Liver (tissue), 9 donors: ENCODE measurements around the gene CCDC92. TPM values are rescaled to one million over a fixed set of nuclear protein-coding genes. Genes with fewer than 3 reads are reported as not detected.

Experiments
- DNase-seq: peaks from one replicate; pipeline ENCODE4 v3.0.0-alpha.2; 2017; ENCODE audit warnings: low spot score
- H3K27ac ChIP-seq, 2 donors: one replicate each; pipeline ENCODE4 v1.7.0; 2013; ENCODE audit warnings: inconsistent platforms in 2 of 2, low read length in 2 of 2, control low read depth in 1 of 2, low read depth in 1 of 2, mild to moderate bottlenecking in 1 of 2
- H3K27me3 ChIP-seq, 4 donors: one replicate each; pipeline versions ENCODE4 v1.6.1 to v1.7.0; 2013; ENCODE audit warnings: low read length in 3 of 4, inconsistent platforms in 1 of 4, mild to moderate bottlenecking in 1 of 4, moderate library complexity in 1 of 4; ENCODE audit not compliant: control insufficient read depth in 4 of 4, insufficient read depth in 4 of 4
- H3K36me3 ChIP-seq, 4 donors: one replicate each; pipeline versions ENCODE4 v1.6.1 to v1.7.0; 2013; ENCODE audit warnings: low read length in 3 of 4, mild to moderate bottlenecking in 3 of 4, low read depth in 1 of 4, moderate library complexity in 1 of 4; ENCODE audit not compliant: control insufficient read depth in 4 of 4, insufficient read depth in 3 of 4
- H3K4me1 ChIP-seq, 4 donors: one replicate each; pipeline versions ENCODE4 v1.6.1 to v1.7.0; 2013; ENCODE audit warnings: low read length in 3 of 4, mild to moderate bottlenecking in 3 of 4, moderate library complexity in 1 of 4; ENCODE audit not compliant: control insufficient read depth in 4 of 4, insufficient read depth in 4 of 4
- H3K4me3 ChIP-seq, 3 donors: one replicate each; pipeline versions ENCODE4 v1.6.1 to v1.7.0; 2013; ENCODE audit warnings: low read length in 3 of 3, control low read depth in 1 of 3, low read depth in 1 of 3, mild to moderate bottlenecking in 1 of 3
- H3K9ac ChIP-seq, 2 donors: one replicate each; pipeline ENCODE4 v1.7.0; 2013; ENCODE audit warnings: low read length in 2 of 2, mild to moderate bottlenecking in 2 of 2, moderate library complexity in 2 of 2, control low read depth in 1 of 2, low read depth in 1 of 2
- H3K9me3 ChIP-seq, 4 donors: one replicate each; pipeline versions ENCODE4 v1.6.1 to v1.7.0; 2013; ENCODE audit warnings: low read length in 3 of 4; ENCODE audit not compliant: control insufficient read depth in 4 of 4
- ATF3 ChIP-seq: IDR thresholded peaks from 2 replicates; pipeline ENCODE4 v1.6.1; 2016; ENCODE audit warnings: antibody characterized with exemption
- CTCF ChIP-seq: fragments of 150-350 bp; IDR thresholded peaks from 2 replicates; pipeline ENCODE4 v1.5.1; 2017; ENCODE audit warnings: improper control_type of control experiment, low read depth, low read length; ENCODE audit not compliant: missing input control
- EGR1 ChIP-seq, 2 donors: IDR thresholded peaks; 2 replicates each; pipeline ENCODE4 v1.6.1; 2016 to 2018; ENCODE audit warnings: antibody characterized with exemption in 2 of 2, low read depth in 2 of 2
- FOXA1 ChIP-seq: IDR thresholded peaks from 2 replicates; pipeline ENCODE4 v1.6.1; 2016; ENCODE audit warnings: antibody characterized with exemption
- FOXA2 ChIP-seq: IDR thresholded peaks from 2 replicates; pipeline ENCODE4 v1.6.1; 2016; ENCODE audit warnings: antibody characterized with exemption
- GABPA ChIP-seq, 2 donors: IDR thresholded peaks in 1 of 2; conservative IDR thresholded peaks in 1 of 2; 2 replicates each; pipeline ENCODE4 v1.6.1; 2016; ENCODE audit warnings: antibody characterized with exemption in 2 of 2, mild to moderate bottlenecking in 1 of 2, moderate library complexity in 1 of 2
- HNF4A ChIP-seq, 2 donors: conservative IDR thresholded peaks; 2 replicates each; pipeline ENCODE4 v1.6.1; 2016; ENCODE audit warnings: antibody characterized with exemption in 2 of 2, mild to moderate bottlenecking in 2 of 2
- HNF4G ChIP-seq: IDR thresholded peaks from 2 replicates; pipeline ENCODE4 v1.6.1; 2016; ENCODE audit warnings: antibody characterized with exemption
- JUND ChIP-seq, 2 donors: IDR thresholded peaks; 2 replicates each; pipeline ENCODE4 v1.6.1; 2016; ENCODE audit warnings: antibody characterized with exemption in 2 of 2
- NR2F2 ChIP-seq: IDR thresholded peaks from 2 replicates; pipeline ENCODE4 v1.6.1; 2016; ENCODE audit warnings: antibody characterized with exemption
- REST ChIP-seq: IDR thresholded peaks from 2 replicates; pipeline ENCODE4 v1.6.1; 2016; ENCODE audit warnings: antibody characterized with exemption, mild to moderate bottlenecking
- RXRA ChIP-seq, 2 donors: IDR thresholded peaks; 2 replicates each; pipeline ENCODE4 v1.6.1; 2017 to 2018; ENCODE audit warnings: antibody characterized with exemption in 2 of 2, mild to moderate bottlenecking in 1 of 2
- SP1 ChIP-seq: IDR thresholded peaks from 2 replicates; pipeline ENCODE4 v1.6.1; 2018; ENCODE audit warnings: antibody characterized with exemption, mild to moderate bottlenecking
- TAF1 ChIP-seq: conservative IDR thresholded peaks from 2 replicates; pipeline ENCODE4 v1.6.1; 2016; ENCODE audit warnings: antibody characterized with exemption, mild to moderate bottlenecking
- ZBTB33 ChIP-seq: IDR thresholded peaks from 2 replicates; pipeline ENCODE4 v1.6.1; 2016; ENCODE audit warnings: antibody characterized with exemption
- WGBS: extraction: QIAGEN DNeasy Blood & Tissue Kit; methylation state at CpG from one replicate; pipeline ENCODE4 v1.1.7; 2013; 5-methylcytosine and 5-hydroxymethylcytosine counted together
- polyA plus RNA-seq, 2 donors: library from polyadenylated mRNA; stranded (reverse) in 1 of 2; unstranded in 1 of 2; fragments of 200-250 nt in 1 of 2; fragments of >200 nt in 1 of 2; fragmentation: Nextera tagmentation in 1 of 2; extraction: Ambion mirVana in 1 of 2; gene quantifications; one replicate each; pipeline versions ENCODE4 v1.2.1 to v1.2.3, GENCODE V29; 2013 to 2015
- total RNA-seq, 2 donors: library from RNA; depleted of rRNA; stranded (reverse); fragments of >200 nt; gene quantifications; one replicate each; pipeline ENCODE4 v1.2.3, GENCODE V29; 2014
- donor health status: healthy.
- donor health status: healthy.
- donor health status: healthy.
- donor health status: healthy.
- donor health status: healthy.

The CCDC92 gene
- total and polyA plus RNA-seq, 4 donors: 2.1 to 14.6 (median 9.3) TPM

- H3K4me3 ChIP-seq: no peak overlapping the region
- DNase-seq: no peak
- WGBS: 88% methylated on average over 7 of the region's 7 CpGs
- TF ChIP-seq NR2F2 (no peak), REST (no peak), HNF4G (no peak), RXRA (IDR thresholded peaks at IDR 0.05) (no peak), FOXA1 (no peak), GABPA (IDR thresholded peaks at IDR 0.05 in 1 of 2, conservative IDR thresholded peaks at IDR 0.05 in 1 of 2) (no peak), ZBTB33 (no peak), ATF3 (no peak), SP1 (no peak)
- H3K4me1 ChIP-seq: peaks cover 3 to 7% (median 5%) of the 10 kb centered on the region in 4 donors
- H3K9me3 ChIP-seq: no peaks in the 10 kb centered on the region
- no peak overlapping the region for H3K27ac ChIP-seq
- H3K9ac ChIP-seq: no peak overlapping the region
- H3K36me3 ChIP-seq: peaks cover 2 to 13% (median 6%) of the 10 kb centered on the region in 4 donors
- no peaks in the 10 kb centered on the region for H3K27me3 ChIP-seq
Measured at GRCh38 chr12:124001343-124001742, 28.7 kb upstream of the CCDC92 start.

GRCh38 chr12:124000111-124000510 lies 27.5 kb upstream of the CCDC92 start:
- Histone ChIP-seq H3K9me3 (no peaks in the 10 kb centered on the region), H3K27me3 (no peaks in the 10 kb centered on the region), H3K9ac (no peak overlapping the region), H3K4me3 (no peak overlapping the region), H3K27ac (no peak overlapping the region), H3K36me3 (peaks cover 2 to 13% (median 6%) of the 10 kb centered on the region in 4 donors), H3K4me1 (no peaks in the 10 kb centered on the region)
- TF ChIP-seq GABPA (IDR thresholded peaks at IDR 0.05 in 1 of 2, conservative IDR thresholded peaks at IDR 0.05 in 1 of 2) (no peak), FOXA1 (no peak), RXRA (IDR thresholded peaks at IDR 0.05) (no peak), ATF3 (no peak), JUND (IDR thresholded peaks at IDR 0.05) (no peak), CTCF (no peak), TAF1 (no peak), FOXA2 (no peak), EGR1 (IDR thresholded peaks at IDR 0.05; ENCODE audit: low read depth in 2 of 2) (no peak), HNF4A (conservative IDR thresholded peaks at IDR 0.05) (no peak), REST (no peak)
- DNase-seq: no peak
- WGBS: 90% methylated on average over 5 of the region's 5 CpGs
